MM.1S (cell line): ENCODE measurements around the gene USPL1.

Experiments
- DNase-seq: peaks from one replicate; pipeline ENCODE4 v3.0.0-alpha.2; 2015
- H2AFZ ChIP-seq: fragments of 300-600 bp; sonication (generic); 2 replicates; pipeline ENCODE4 v1.6.0; 2016; ENCODE audit warnings: antibody characterized with exemption, low read length
- H3F3A ChIP-seq: fragments of 300-600 bp; sonication (generic); 2 replicates; pipeline ENCODE4 v1.6.1; 2016; ENCODE audit warnings: mild to moderate bottlenecking, antibody characterized with exemption, low read length, moderate library complexity, mixed read lengths; ENCODE audit not compliant: insufficient read depth
- H3K27ac ChIP-seq: fragments of 300-600 bp; sonication (generic); 2 replicates; pipeline ENCODE4 v1.5.1; 2016; ENCODE audit warnings: mild to moderate bottlenecking, low read length
- H3K27me3 ChIP-seq: fragments of 300-600 bp; sonication (generic); replicated peaks from 2 replicates; pipeline ENCODE4 v1.6.0; 2016; ENCODE audit warnings: low read length; ENCODE audit not compliant: insufficient read depth
- H3K36me3 ChIP-seq: fragments of 300-600 bp; sonication (generic); replicated peaks from 2 replicates; pipeline ENCODE4 v1.6.1; 2016; ENCODE audit warnings: mild to moderate bottlenecking, low read length, mixed read lengths; ENCODE audit not compliant: insufficient read depth
- H3K4me1 ChIP-seq: fragments of 300-600 bp; sonication (generic); 2 replicates; pipeline ENCODE4 v1.6.1; 2016; ENCODE audit warnings: low read length, mixed read lengths
- H3K4me2 ChIP-seq: fragments of 300-600 bp; sonication (generic); 2 replicates; pipeline ENCODE4 v1.6.0; 2016; ENCODE audit warnings: low read depth, low read length
- H3K4me3 ChIP-seq: fragments of 300-600 bp; sonication (generic); 2 replicates; pipeline ENCODE4 v1.5.1; 2016; ENCODE audit warnings: low read length, mixed read lengths
- H3K79me2 ChIP-seq: fragments of 300-600 bp; sonication (generic); 2 replicates; pipeline ENCODE4 v1.6.1; 2016; ENCODE audit warnings: mixed run types, low read length, mixed read lengths
- H3K9ac ChIP-seq: fragments of 300-600 bp; sonication (generic); 2 replicates; pipeline ENCODE4 v1.6.1; 2016; ENCODE audit warnings: low read length, mixed read lengths
- H3K9me2 ChIP-seq: fragments of 300-600 bp; sonication (generic); replicated peaks from 2 replicates; pipeline ENCODE4 v1.6.1; 2016; ENCODE audit warnings: mild to moderate bottlenecking, low read length, mixed read lengths; ENCODE audit not compliant: insufficient read depth
- H3K9me3 ChIP-seq: fragments of 300-600 bp; sonication (generic); replicated peaks from 2 replicates; pipeline ENCODE4 v1.6.1; 2016; ENCODE audit warnings: mild to moderate bottlenecking, low read length, mixed read lengths; ENCODE audit not compliant: insufficient read depth
- H4K20me1 ChIP-seq: fragments of 300-600 bp; sonication (generic); 2 replicates; pipeline ENCODE4 v1.6.1; 2016; ENCODE audit warnings: mild to moderate bottlenecking, low read length, moderate library complexity, mixed read lengths; ENCODE audit not compliant: insufficient read depth
- EZH2 ChIP-seq: fragments of 300-600 bp; sonication (generic); optimal IDR thresholded peaks from 2 replicates; pipeline ENCODE3; 2017; ENCODE audit warnings: low read depth, mild to moderate bottlenecking, antibody characterized with exemption, low read length, mixed read lengths
- EZH2phosphoT487 ChIP-seq: fragments of 300-600 bp; sonication (generic); IDR thresholded peaks from 2 replicates; pipeline ENCODE4 v1.6.1; 2018; ENCODE audit warnings: antibody characterized with exemption, low read length
- TF ChIP-seq, protein P1 (sequence below): fragments of 300-600 bp; sonication (generic); IDR thresholded peaks from 2 replicates; pipeline ENCODE4 v1.5.1; 2016; ENCODE audit warnings: antibody characterized with exemption, low read length, mixed read lengths

The USPL1 gene

GRCh38 chr13:30610311-30610710 is 7.4 kb upstream of the USPL1 start:
- H3K79me2 ChIP-seq: peaks cover 11% of the 10 kb centered on the region
- TF ChIP-seq EZH2phosphoT487 (no peak), EZH2 (no peak)
- TF ChIP-seq, protein P1, sequence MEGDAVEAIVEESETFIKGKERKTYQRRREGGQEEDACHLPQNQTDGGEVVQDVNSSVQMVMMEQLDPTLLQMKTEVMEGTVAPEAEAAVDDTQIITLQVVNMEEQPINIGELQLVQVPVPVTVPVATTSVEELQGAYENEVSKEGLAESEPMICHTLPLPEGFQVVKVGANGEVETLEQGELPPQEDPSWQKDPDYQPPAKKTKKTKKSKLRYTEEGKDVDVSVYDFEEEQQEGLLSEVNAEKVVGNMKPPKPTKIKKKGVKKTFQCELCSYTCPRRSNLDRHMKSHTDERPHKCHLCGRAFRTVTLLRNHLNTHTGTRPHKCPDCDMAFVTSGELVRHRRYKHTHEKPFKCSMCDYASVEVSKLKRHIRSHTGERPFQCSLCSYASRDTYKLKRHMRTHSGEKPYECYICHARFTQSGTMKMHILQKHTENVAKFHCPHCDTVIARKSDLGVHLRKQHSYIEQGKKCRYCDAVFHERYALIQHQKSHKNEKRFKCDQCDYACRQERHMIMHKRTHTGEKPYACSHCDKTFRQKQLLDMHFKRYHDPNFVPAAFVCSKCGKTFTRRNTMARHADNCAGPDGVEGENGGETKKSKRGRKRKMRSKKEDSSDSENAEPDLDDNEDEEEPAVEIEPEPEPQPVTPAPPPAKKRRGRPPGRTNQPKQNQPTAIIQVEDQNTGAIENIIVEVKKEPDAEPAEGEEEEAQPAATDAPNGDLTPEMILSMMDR: no peak
- H3F3A ChIP-seq: no peaks in the 10 kb centered on the region; the same call in 1 of the 2 replicates
- no peak overlapping the region for H3K4me2 ChIP-seq
- H3K27ac ChIP-seq: no peak overlapping the region
- H3K4me1 ChIP-seq: peaks cover 13% of the 10 kb centered on the region; the same call in 1 of the 2 replicates
- no peaks in the 10 kb centered on the region for H3K9me3 ChIP-seq
- no peaks in the 10 kb centered on the region for H4K20me1 ChIP-seq
- no peaks in the 10 kb centered on the region for H3K9me2 ChIP-seq
- no peak overlapping the region for H2AFZ ChIP-seq
- H3K4me3 ChIP-seq: no peak overlapping the region
- DNase-seq: no peak
- no peak overlapping the region for H3K9ac ChIP-seq
- H3K36me3 ChIP-seq: no peaks in the 10 kb centered on the region
- no peaks in the 10 kb centered on the region for H3K27me3 ChIP-seq

DNA sequence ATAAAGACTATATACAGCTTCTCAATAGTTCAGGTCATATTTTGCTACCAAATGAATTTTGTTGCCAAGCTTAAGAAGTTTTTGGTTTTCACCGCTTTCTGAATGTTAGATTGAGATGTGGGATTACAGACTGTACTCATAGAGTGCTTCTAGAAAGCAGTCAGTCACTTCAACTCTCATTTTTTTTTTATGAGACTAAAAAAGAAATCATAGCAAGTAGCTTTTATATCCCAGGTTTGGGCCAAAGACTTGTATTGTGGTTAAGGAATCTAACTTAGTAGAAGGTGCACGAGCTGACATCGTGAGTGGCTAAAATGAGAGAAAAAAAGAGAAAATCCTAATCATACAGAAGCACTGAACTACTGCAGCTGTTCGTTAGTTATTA is 2.2 kb upstream of the USPL1 start:
- H3K79me2 ChIP-seq: peaks cover 46% of the 10 kb centered on the region
- no peaks in the 10 kb centered on the region for H4K20me1 ChIP-seq
- H3K27ac ChIP-seq: peak overlapping the region; percentile 98; the same call in 1 of the 2 replicates
- peaks cover 7% of the 10 kb centered on the region; the same call in 1 of the 2 replicates for H3F3A ChIP-seq
- peak overlapping the region; percentile 68 for H3K4me3 ChIP-seq
- no peaks in the 10 kb centered on the region for H3K27me3 ChIP-seq
- no peaks in the 10 kb centered on the region for H3K36me3 ChIP-seq
- peak overlapping the region; percentile 94; the same call in 1 of the 2 replicates for H3K9ac ChIP-seq
- no peaks in the 10 kb centered on the region for H3K9me3 ChIP-seq
- no peaks in the 10 kb centered on the region for H3K9me2 ChIP-seq
- no peak for TF ChIP-seq EZH2
- TF ChIP-seq, protein P1: no peak
- no peak for DNase-seq
- H3K4me1 ChIP-seq: no peaks in the 10 kb centered on the region
- H2AFZ ChIP-seq: no peak overlapping the region
- H3K4me2 ChIP-seq: peak overlapping the region; percentile 58

DNA sequence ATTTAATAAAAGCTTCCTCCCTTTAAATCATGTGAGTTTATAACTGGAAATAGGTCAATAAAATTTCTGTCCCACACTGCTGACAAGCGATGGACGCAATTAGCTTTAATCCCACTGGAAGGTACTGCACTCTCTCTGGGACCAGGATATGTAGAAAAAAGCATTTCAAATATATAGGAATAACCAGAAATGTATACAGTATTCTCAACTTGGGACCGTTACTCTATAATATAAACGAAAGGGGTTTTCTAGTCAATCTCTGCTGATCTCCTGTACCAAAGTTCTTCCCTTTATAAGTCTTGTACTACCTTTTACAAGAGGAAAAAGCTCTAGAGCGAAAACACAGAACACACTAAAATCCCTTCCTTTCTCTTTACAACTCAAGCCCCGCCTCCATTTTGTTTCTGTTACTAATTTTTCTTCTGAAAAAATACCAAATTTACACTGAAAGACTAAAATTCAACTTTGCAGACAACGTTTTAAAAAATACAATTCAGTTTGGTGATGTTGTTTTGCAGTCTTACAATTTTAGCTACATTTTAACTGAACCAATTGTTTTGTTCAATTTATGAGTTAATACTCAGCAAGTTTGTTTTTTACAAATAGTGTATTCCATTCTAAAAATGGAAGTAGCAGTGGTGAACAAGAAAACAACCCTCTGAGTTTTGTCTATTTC is 1.7 kb upstream of the USPL1 start:
- H3K4me1 ChIP-seq: no peaks in the 10 kb centered on the region
- H3K4me2 ChIP-seq: peak overlapping the region; percentile 58
- H3K79me2 ChIP-seq: peaks cover 51% of the 10 kb centered on the region
- TF ChIP-seq, protein P1: no peak
- TF ChIP-seq EZH2phosphoT487: no peak
- no peaks in the 10 kb centered on the region; the same call in 1 of the 2 replicates for H3K36me3 ChIP-seq
- peak overlapping the region; percentile 98; the same call in 1 of the 2 replicates for H3K27ac ChIP-seq
- no peaks in the 10 kb centered on the region for H3K27me3 ChIP-seq
- H4K20me1 ChIP-seq: no peaks in the 10 kb centered on the region
- H2AFZ ChIP-seq: no peak overlapping the region
- H3K9me3 ChIP-seq: no peaks in the 10 kb centered on the region
- H3K4me3 ChIP-seq: peak overlapping the region; percentile 68
- H3K9ac ChIP-seq: peak overlapping the region; percentile 94
- peaks cover 7% of the 10 kb centered on the region; the same call in 1 of the 2 replicates for H3F3A ChIP-seq
- DNase-seq: peak; percentile 38
- no peaks in the 10 kb centered on the region for H3K9me2 ChIP-seq
